ENCODE data around the gene ECM2. TPM values are rescaled to one million over a fixed set of nuclear protein-coding genes. Genes with fewer than 3 reads are reported as not detected.

The ECM2 gene
- total RNA-seq, 1 experiment from 2014 or later = 0.11 TPM

- Histone ChIP-seq H3K4me3 (ENCODE audit: low read length) (no peak overlapping the region), H3K4me1 (ENCODE audit: low read length) (peaks cover 6% of the 10 kb centered on the region; the same call in 1 of the 2 replicates), H3K36me3 (ENCODE audit: insufficient read depth, low read length) (no peaks in the 10 kb centered on the region), H2AFZ (ENCODE audit: low read length) (no peak overlapping the region), H4K20me1 (ENCODE audit: insufficient read depth, low read depth, low read length) (no peaks in the 10 kb centered on the region), H3K9me3 (ENCODE audit: low read length) (no peaks in the 10 kb centered on the region), H3K27ac (ENCODE audit: low read length) (no peak overlapping the region), H3K4me2 (ENCODE audit: low read depth, low read length, poor library complexity, severe bottlenecking) (no peak overlapping the region), H3K79me2 (ENCODE audit: low read length) (peaks cover 7% of the 10 kb centered on the region; the same call in 1 of the 2 replicates), H3K9me2 (replicated peaks; ENCODE audit: insufficient read depth, low read length) (no peaks in the 10 kb centered on the region), H3K9ac (ENCODE audit: low read length) (no peak overlapping the region), H3K27me3 (ENCODE audit: low read length) (no peaks in the 10 kb centered on the region)
- no peak for DNase-seq
Observed at GRCh38 chr9:92480291-92480771, 55.5 kb downstream of the ECM2 start.

GRCh38 chr9:92479346-92479745 is 56.4 kb downstream of the ECM2 start:
- H3K4me1 ChIP-seq (ENCODE audit: low read length) = peaks cover 6% of the 10 kb centered on the region; the same call in 1 of the 2 replicates
- no peak for DNase-seq
- H3K36me3 ChIP-seq (ENCODE audit: insufficient read depth, low read length) = no peaks in the 10 kb centered on the region
- H3K27me3 ChIP-seq (ENCODE audit: low read length) = no peaks in the 10 kb centered on the region
- H3K4me3 ChIP-seq (ENCODE audit: low read length) = no peak overlapping the region
- no peaks in the 10 kb centered on the region for H3K9me2 ChIP-seq (replicated peaks; ENCODE audit: insufficient read depth, low read length)
- no peaks in the 10 kb centered on the region for H4K20me1 ChIP-seq (ENCODE audit: insufficient read depth, low read depth, low read length)
- no peak overlapping the region for H3K4me2 ChIP-seq (ENCODE audit: low read depth, low read length, poor library complexity, severe bottlenecking)
- H3K9ac ChIP-seq (ENCODE audit: low read length) = no peak overlapping the region
- H3K79me2 ChIP-seq (ENCODE audit: low read length) = peaks cover 7% of the 10 kb centered on the region; the same call in 1 of the 2 replicates
- H3K27ac ChIP-seq (ENCODE audit: low read length) = no peak overlapping the region
- H3K9me3 ChIP-seq (ENCODE audit: low read length) = no peaks in the 10 kb centered on the region
- no peak overlapping the region for H2AFZ ChIP-seq (ENCODE audit: low read length)

GRCh38 chr9:92478783-92479182 is 57.0 kb downstream of the ECM2 start:
- Histone ChIP-seq H3K9ac (ENCODE audit: low read length) (no peak overlapping the region), H3K9me2 (replicated peaks; ENCODE audit: insufficient read depth, low read length) (no peaks in the 10 kb centered on the region)

GRCh38 chr9:92476962-92477361 is 58.8 kb downstream of the ECM2 start:
- H3K9me2 ChIP-seq (replicated peaks; ENCODE audit: insufficient read depth, low read length) = no peaks in the 10 kb centered on the region
- H3K4me2 ChIP-seq (ENCODE audit: low read depth, low read length, poor library complexity, severe bottlenecking) = no peak overlapping the region
- H3K36me3 ChIP-seq (ENCODE audit: insufficient read depth, low read length) = no peaks in the 10 kb centered on the region
- H3K79me2 ChIP-seq (ENCODE audit: low read length) = peaks cover 4% of the 10 kb centered on the region; the same call in 1 of the 2 replicates
- H3K27me3 ChIP-seq (ENCODE audit: low read length) = no peaks in the 10 kb centered on the region
- no peak overlapping the region for H2AFZ ChIP-seq (ENCODE audit: low read length)
- no peak overlapping the region for H3K9ac ChIP-seq (ENCODE audit: low read length)
- H4K20me1 ChIP-seq (ENCODE audit: insufficient read depth, low read depth, low read length) = no peaks in the 10 kb centered on the region
- no peak for DNase-seq
- peaks cover 6% of the 10 kb centered on the region; the same call in 1 of the 2 replicates for H3K4me1 ChIP-seq (ENCODE audit: low read length)
- no peak overlapping the region for H3K4me3 ChIP-seq (ENCODE audit: low read length)
- no peaks in the 10 kb centered on the region for H3K9me3 ChIP-seq (ENCODE audit: low read length)
- no peak overlapping the region for H3K27ac ChIP-seq (ENCODE audit: low read length)

More at GRCh38 chr9:92478783-92479182, 57.0 kb downstream of the ECM2 start:
- Histone ChIP-seq H3K27me3 (ENCODE audit: low read length) (no peaks in the 10 kb centered on the region), H3K4me1 (ENCODE audit: low read length) (peaks cover 6% of the 10 kb centered on the region; the same call in 1 of the 2 replicates), H2AFZ (ENCODE audit: low read length) (no peak overlapping the region), H3K36me3 (ENCODE audit: insufficient read depth, low read length) (no peaks in the 10 kb centered on the region), H4K20me1 (ENCODE audit: insufficient read depth, low read depth, low read length) (no peaks in the 10 kb centered on the region), H3K79me2 (ENCODE audit: low read length) (peaks cover 7% of the 10 kb centered on the region; the same call in 1 of the 2 replicates), H3K27ac (ENCODE audit: low read length) (no peak overlapping the region), H3K9me3 (ENCODE audit: low read length) (no peaks in the 10 kb centered on the region), H3K4me3 (ENCODE audit: low read length) (no peak overlapping the region), H3K4me2 (ENCODE audit: low read depth, low read length, poor library complexity, severe bottlenecking) (no peak overlapping the region)
- no peak for DNase-seq

- H4K20me1 ChIP-seq (ENCODE audit: insufficient read depth, low read depth, low read length) = no peaks in the 10 kb centered on the region
- no peaks in the 10 kb centered on the region for H3K9me3 ChIP-seq (ENCODE audit: low read length)
Observed at GRCh38 chr9:92474587-92474986, 61.2 kb downstream of the ECM2 start.

GRCh38 chr9:92468206-92468605 is 67.6 kb downstream of the ECM2 start:
- Histone ChIP-seq H3K9ac (ENCODE audit: low read length) (no peak overlapping the region), H4K20me1 (ENCODE audit: insufficient read depth, low read depth, low read length) (no peaks in the 10 kb centered on the region), H3K9me3 (ENCODE audit: low read length) (no peaks in the 10 kb centered on the region), H3K9me2 (replicated peaks; ENCODE audit: insufficient read depth, low read length) (no peaks in the 10 kb centered on the region), H3K79me2 (ENCODE audit: low read length) (peaks cover 4% of the 10 kb centered on the region; the same call in 1 of the 2 replicates), H3K4me2 (ENCODE audit: low read depth, low read length, poor library complexity, severe bottlenecking) (no peak overlapping the region), H3K36me3 (ENCODE audit: insufficient read depth, low read length) (no peaks in the 10 kb centered on the region), H3K27ac (ENCODE audit: low read length) (no peak overlapping the region), H3K4me3 (ENCODE audit: low read length) (no peak overlapping the region), H2AFZ (ENCODE audit: low read length) (no peak overlapping the region), H3K27me3 (ENCODE audit: low read length) (no peaks in the 10 kb centered on the region), H3K4me1 (ENCODE audit: low read length) (no peaks in the 10 kb centered on the region)
- DNase-seq = no peak

More at GRCh38 chr9:92474587-92474986, 61.2 kb downstream of the ECM2 start:
- H3K79me2 ChIP-seq (ENCODE audit: low read length) = peaks cover 4% of the 10 kb centered on the region; the same call in 1 of the 2 replicates
- no peak overlapping the region for H3K4me2 ChIP-seq (ENCODE audit: low read depth, low read length, poor library complexity, severe bottlenecking)
- DNase-seq = no peak
- H3K27ac ChIP-seq (ENCODE audit: low read length) = no peak overlapping the region
- no peak overlapping the region for H3K9ac ChIP-seq (ENCODE audit: low read length)
- H2AFZ ChIP-seq (ENCODE audit: low read length) = no peak overlapping the region
- H3K36me3 ChIP-seq (ENCODE audit: insufficient read depth, low read length) = no peaks in the 10 kb centered on the region
- H3K4me3 ChIP-seq (ENCODE audit: low read length) = no peak overlapping the region
- no peaks in the 10 kb centered on the region for H3K4me1 ChIP-seq (ENCODE audit: low read length)
- no peaks in the 10 kb centered on the region for H3K27me3 ChIP-seq (ENCODE audit: low read length)
- H3K9me2 ChIP-seq (replicated peaks; ENCODE audit: insufficient read depth, low read length) = no peaks in the 10 kb centered on the region

- H3K9me3 ChIP-seq (ENCODE audit: low read length) = no peaks in the 10 kb centered on the region
- H3K4me2 ChIP-seq (ENCODE audit: low read depth, low read length, poor library complexity, severe bottlenecking) = no peak overlapping the region
- no peak overlapping the region for H3K9ac ChIP-seq (ENCODE audit: low read length)
Observed at GRCh38 chr9:92467511-92467910, 68.3 kb downstream of the ECM2 start.

GRCh38 chr9:92467041-92467440 is 68.7 kb downstream of the ECM2 start:
- H3K79me2 ChIP-seq (ENCODE audit: low read length) = peaks cover 4% of the 10 kb centered on the region; the same call in 1 of the 2 replicates
- no peaks in the 10 kb centered on the region for H3K9me2 ChIP-seq (replicated peaks; ENCODE audit: insufficient read depth, low read length)
- H3K9ac ChIP-seq (ENCODE audit: low read length) = no peak overlapping the region
- H3K4me1 ChIP-seq (ENCODE audit: low read length) = no peaks in the 10 kb centered on the region
- DNase-seq = no peak
- H2AFZ ChIP-seq (ENCODE audit: low read length) = no peak overlapping the region
- no peak overlapping the region for H3K4me3 ChIP-seq (ENCODE audit: low read length)
- no peaks in the 10 kb centered on the region for H3K9me3 ChIP-seq (ENCODE audit: low read length)
- no peak overlapping the region for H3K4me2 ChIP-seq (ENCODE audit: low read depth, low read length, poor library complexity, severe bottlenecking)
- H3K27me3 ChIP-seq (ENCODE audit: low read length) = no peaks in the 10 kb centered on the region
- H4K20me1 ChIP-seq (ENCODE audit: insufficient read depth, low read depth, low read length) = no peaks in the 10 kb centered on the region
- no peaks in the 10 kb centered on the region for H3K36me3 ChIP-seq (ENCODE audit: insufficient read depth, low read length)
- no peak overlapping the region for H3K27ac ChIP-seq (ENCODE audit: low read length)

More at GRCh38 chr9:92467511-92467910, 68.3 kb downstream of the ECM2 start:
- Histone ChIP-seq H3K27ac (ENCODE audit: low read length) (no peak overlapping the region), H3K36me3 (ENCODE audit: insufficient read depth, low read length) (no peaks in the 10 kb centered on the region), H3K27me3 (ENCODE audit: low read length) (no peaks in the 10 kb centered on the region), H3K4me1 (ENCODE audit: low read length) (no peaks in the 10 kb centered on the region), H2AFZ (ENCODE audit: low read length) (no peak overlapping the region), H4K20me1 (ENCODE audit: insufficient read depth, low read depth, low read length) (no peaks in the 10 kb centered on the region), H3K79me2 (ENCODE audit: low read length) (peaks cover 4% of the 10 kb centered on the region; the same call in 1 of the 2 replicates), H3K4me3 (ENCODE audit: low read length) (no peak overlapping the region), H3K9me2 (replicated peaks; ENCODE audit: insufficient read depth, low read length) (no peaks in the 10 kb centered on the region)
- DNase-seq = no peak
